Spleen (tissue), 11 donors: Measurements from ENCODE around the gene LAMB1. TPM values are rescaled to one million over a fixed set of nuclear protein-coding genes. Genes with fewer than 3 reads are reported as not detected.
"Not testable (repeated sequence)": the region's sequence is repeated elsewhere in the genome, so short reads cannot be mapped to it uniquely, and the experiment has no call there.

Experiments used
- DNase-seq: peaks from one replicate; pipeline ENCODE4 v3.0.0-alpha.2; 2020
- H3K27ac ChIP-seq, 8 donors: fragments of 200-600 bp; sonication (generic) in 7 of 8; 1 replicate in 4 of 8; 2 replicates in 4 of 8; pipeline versions ENCODE4 v1.5.0 to v1.8.0; 2016 to 2021; ENCODE audit warnings: inconsistent platforms in 4 of 8, mild to moderate bottlenecking in 4 of 8, moderate library complexity in 1 of 8
- H3K27me3 ChIP-seq, 7 donors: fragments of 200-600 bp; sonication (generic) in 6 of 7; replicated peaks in 1 of 7; 1 replicate in 4 of 7; 2 replicates in 3 of 7; pipeline versions ENCODE4 v1.5.0 to v1.8.0; 2016 to 2021; ENCODE audit warnings: inconsistent platforms in 3 of 7, mild to moderate bottlenecking in 1 of 7
- H3K36me3 ChIP-seq, 6 donors: fragments of 200-600 bp; sonication (generic) in 5 of 6; 1 replicate in 4 of 6; 2 replicates in 2 of 6; pipeline versions ENCODE4 v1.5.0 to v1.8.0; 2016 to 2021; ENCODE audit warnings: inconsistent platforms in 2 of 6
- H3K4me1 ChIP-seq, 6 donors: fragments of 200-600 bp; sonication (generic) in 5 of 6; 1 replicate in 3 of 6; 2 replicates in 3 of 6; pipeline versions ENCODE4 v1.5.0 to v1.8.0; 2016 to 2021; ENCODE audit warnings: inconsistent platforms in 3 of 6
- H3K4me3 ChIP-seq, 8 donors: fragments of 200-600 bp; sonication (generic) in 7 of 8; 1 replicate in 4 of 8; 2 replicates in 4 of 8; pipeline versions ENCODE4 v1.5.0 to v1.8.0; 2016 to 2021; ENCODE audit warnings: inconsistent platforms in 4 of 8, mild to moderate bottlenecking in 4 of 8, moderate library complexity in 2 of 8
- H3K9me3 ChIP-seq, 8 donors: fragments of 200-600 bp; sonication (generic) in 7 of 8; 1 replicate in 4 of 8; 2 replicates in 4 of 8; pipeline versions ENCODE4 v1.5.0 to v1.8.0; 2016 to 2021; ENCODE audit warnings: inconsistent platforms in 4 of 8
- CTCF ChIP-seq, 11 experiments: fragments of 200-600 bp in 7 of 11; fragments of 450-650 bp in 4 of 11; sonication (generic) in 4 of 11; IDR thresholded peaks in 8 of 11; conservative IDR thresholded peaks in 3 of 11; 1 replicate in 7 of 11; 2 replicates in 4 of 11; pipeline versions ENCODE4 v1.4.0 to v1.8.0; 2016 to 2021; ENCODE audit warnings: antibody characterized with exemption in 11 of 11, inconsistent platforms in 4 of 11, mild to moderate bottlenecking in 1 of 11
- POLR2A ChIP-seq, 3 donors: fragments of 450-650 bp; IDR thresholded peaks; one replicate each; pipeline ENCODE4 v1.5.1; 2017; ENCODE audit warnings: antibody characterized with exemption in 3 of 3, mild to moderate bottlenecking in 1 of 3
- POLR2AphosphoS5 ChIP-seq, 3 donors: sonication (generic); formaldehyde crosslinking; IDR thresholded peaks; one replicate each; pipeline ENCODE4 v1.5.1; 2017; ENCODE audit warnings: antibody characterized with exemption in 3 of 3
- WGBS, 5 donors: extraction: QIAGEN DNeasy Blood & Tissue Kit in 3 of 5; methylation state at CpG; one replicate each; pipeline versions ENCODE4 v1.1.5 to v1.1.7; 2013 to 2018; 5-methylcytosine and 5-hydroxymethylcytosine counted together
- intact Hi-C: fragments of 100-400 bp; cut with DNase I; formaldehyde crosslinking; loops from one replicate; pipeline ENCODE4 v1.15.0; 2023; ENCODE audit warnings: low total_unique reads
- polyA plus RNA-seq, 3 donors: library from polyadenylated mRNA; stranded (reverse); fragments of 200-250 nt; gene quantifications; one replicate each; pipeline ENCODE4 v1.2.1, GENCODE V29; 2013
- total RNA-seq, 7 donors: library from RNA; depleted of rRNA in 3 of 7; stranded (reverse); fragments of >200 nt in 3 of 7; fragmentation: NEBNext Ultra II Directional in 4 of 7; extraction: Animal tissue kit (Norgen Biotek cat#: 25700) in 4 of 7; gene quantifications; one replicate each; pipeline versions ENCODE4 v1.1.0 to v1.2.1, GENCODE V29; 2016 to 2021
- donor health status: healthy with polysubstance abuse.
- donor health status: DM: no; HTN: no; CAD: no; lungs with moderate emphysema.
- donor health status: DM: no; HTN: no; CAD: no.
- donor health status: Bipolar disorder and iron deficiency.
- donor health status: healthy.
- donor health status: DM: no; HTN: no; CAD: no.
- donor health status: DM: yes; HTN: yes; CAD: no.

The LAMB1 gene
- total and polyA plus RNA-seq, 10 donors, result 51.4 to 181 (median 126) TPM

GRCh38 chr7:108033776-108034497, 31.0 kb upstream of the LAMB1 start:
- WGBS, 5 donors, result 89 to 97% (median 89%) methylated on average over 5 of the region's 5 CpGs
- no peaks in the 10 kb centered on the region for H3K36me3 ChIP-seq
- TF ChIP-seq POLR2A (IDR thresholded peaks at IDR 0.05) (no peak), CTCF (IDR thresholded peaks at IDR 0.05 in 8 of 11, conservative IDR thresholded peaks at IDR 0.05 in 3 of 11) (no peak), POLR2AphosphoS5 (IDR thresholded peaks at IDR 0.05) (no peak)
- no peak overlapping the region for H3K4me3 ChIP-seq
- no peaks in the 10 kb centered on the region for H3K27me3 ChIP-seq
- no peak for DNase-seq
- H3K4me1 ChIP-seq, result no peaks in the 10 kb centered on the region
- intact Hi-C loops, result no loop called here
- H3K27ac ChIP-seq, result no peak overlapping the region
- no peaks in the 10 kb centered on the region for H3K9me3 ChIP-seq

GRCh38 chr7:108033309-108033708, 30.3 kb upstream of the LAMB1 start:
- intact Hi-C loops, H3K4me1 ChIP-seq, DNase-seq, H3K27ac ChIP-seq, H3K4me3 ChIP-seq, H3K9me3 ChIP-seq, H3K27me3 ChIP-seq, H3K36me3 ChIP-seq: not testable (repeated sequence)
- 84 to 94% (median 87%) methylated on average over 8 of the region's 8 CpGs for WGBS, 5 donors

GRCh38 chr7:108030516-108030915, 27.6 kb upstream of the LAMB1 start:
- Histone ChIP-seq H3K4me3 (no peak overlapping the region), H3K4me1 (peaks cover 0 to 3% (median 0%) of the 10 kb centered on the region in 6 donors), H3K9me3 (no peaks in the 10 kb centered on the region), H3K36me3 (no peaks in the 10 kb centered on the region), H3K27me3 (no peaks in the 10 kb centered on the region), H3K27ac (no peak overlapping the region)
- intact Hi-C loops, result no loop called here
- TF ChIP-seq CTCF (IDR thresholded peaks at IDR 0.05 in 8 of 11, conservative IDR thresholded peaks at IDR 0.05 in 3 of 11), result no peak
- no peak for TF ChIP-seq POLR2A (IDR thresholded peaks at IDR 0.05)
- no peak for TF ChIP-seq POLR2AphosphoS5 (IDR thresholded peaks at IDR 0.05)
- no peak for DNase-seq
- 86 to 94% (median 92%) methylated on average over 3 of the region's 3 CpGs for WGBS, 5 donors

- no peak for DNase-seq
- WGBS, 5 donors, result 88 to 96% (median 92%) methylated on average over 3 of the region's 3 CpGs
- peaks cover 0 to 3% (median 0%) of the 10 kb centered on the region in 6 donors for H3K4me1 ChIP-seq
- H3K36me3 ChIP-seq, result no peaks in the 10 kb centered on the region
- TF ChIP-seq CTCF (IDR thresholded peaks at IDR 0.05 in 8 of 11, conservative IDR thresholded peaks at IDR 0.05 in 3 of 11) (no peak), POLR2AphosphoS5 (IDR thresholded peaks at IDR 0.05) (no peak), POLR2A (IDR thresholded peaks at IDR 0.05) (no peak)
- no peaks in the 10 kb centered on the region for H3K9me3 ChIP-seq
- no peak overlapping the region for H3K27ac ChIP-seq
- intact Hi-C loops, result no loop called here
- no peak overlapping the region for H3K4me3 ChIP-seq
- H3K27me3 ChIP-seq, result no peaks in the 10 kb centered on the region
These were observed 26.1 kb upstream of the LAMB1 start for GRCh38 chr7:108029034-108029433.
